ENCODE measurements around the gene AVPI1. TPM values are rescaled to one million over a fixed set of nuclear protein-coding genes. Genes with fewer than 3 reads are reported as not detected.
"Not testable (repeated sequence)": the region's sequence is repeated elsewhere in the genome, so short reads cannot be mapped to it uniquely, and the experiment has no call there.

Gene AVPI1
- polyA plus RNA-seq, 5 donors = 4.5 to 6.2 (median 5.3) TPM

DNA sequence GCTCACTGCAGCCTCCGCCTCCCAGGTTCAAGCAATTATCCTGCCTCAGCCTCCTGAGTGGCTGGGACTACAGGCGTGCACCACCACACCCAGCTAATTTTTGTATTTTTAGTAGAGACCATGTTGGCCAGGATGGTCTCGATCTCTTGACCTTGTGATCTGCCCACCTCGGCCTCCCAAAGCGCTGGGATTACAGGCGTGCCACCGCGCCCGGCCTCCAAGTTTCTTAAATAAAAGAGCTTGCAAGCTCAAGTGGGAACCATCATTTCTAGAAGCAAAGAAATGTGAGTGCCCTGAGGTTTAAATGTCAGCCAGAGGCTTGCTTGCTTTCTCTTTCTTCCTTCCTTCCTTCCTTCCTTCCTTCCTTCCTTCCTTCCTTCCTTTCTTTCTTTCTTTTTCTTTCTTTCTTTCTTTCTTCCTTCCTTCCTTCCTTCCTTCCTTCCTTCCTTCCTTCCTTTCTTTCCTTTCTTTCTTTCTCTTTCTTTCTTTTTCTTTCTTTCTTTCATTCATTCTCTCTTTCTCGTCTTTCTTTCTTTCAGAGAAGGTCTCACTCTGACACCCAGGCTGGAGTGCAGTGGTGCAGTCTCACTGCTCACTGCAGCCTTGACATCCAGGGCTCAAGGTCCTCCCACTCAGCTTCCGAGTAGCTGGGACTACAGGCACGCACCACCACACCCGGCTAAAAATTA lies 44.4 kb downstream of the AVPI1 start:
- DNase-seq = not testable (repeated sequence)

DNA sequence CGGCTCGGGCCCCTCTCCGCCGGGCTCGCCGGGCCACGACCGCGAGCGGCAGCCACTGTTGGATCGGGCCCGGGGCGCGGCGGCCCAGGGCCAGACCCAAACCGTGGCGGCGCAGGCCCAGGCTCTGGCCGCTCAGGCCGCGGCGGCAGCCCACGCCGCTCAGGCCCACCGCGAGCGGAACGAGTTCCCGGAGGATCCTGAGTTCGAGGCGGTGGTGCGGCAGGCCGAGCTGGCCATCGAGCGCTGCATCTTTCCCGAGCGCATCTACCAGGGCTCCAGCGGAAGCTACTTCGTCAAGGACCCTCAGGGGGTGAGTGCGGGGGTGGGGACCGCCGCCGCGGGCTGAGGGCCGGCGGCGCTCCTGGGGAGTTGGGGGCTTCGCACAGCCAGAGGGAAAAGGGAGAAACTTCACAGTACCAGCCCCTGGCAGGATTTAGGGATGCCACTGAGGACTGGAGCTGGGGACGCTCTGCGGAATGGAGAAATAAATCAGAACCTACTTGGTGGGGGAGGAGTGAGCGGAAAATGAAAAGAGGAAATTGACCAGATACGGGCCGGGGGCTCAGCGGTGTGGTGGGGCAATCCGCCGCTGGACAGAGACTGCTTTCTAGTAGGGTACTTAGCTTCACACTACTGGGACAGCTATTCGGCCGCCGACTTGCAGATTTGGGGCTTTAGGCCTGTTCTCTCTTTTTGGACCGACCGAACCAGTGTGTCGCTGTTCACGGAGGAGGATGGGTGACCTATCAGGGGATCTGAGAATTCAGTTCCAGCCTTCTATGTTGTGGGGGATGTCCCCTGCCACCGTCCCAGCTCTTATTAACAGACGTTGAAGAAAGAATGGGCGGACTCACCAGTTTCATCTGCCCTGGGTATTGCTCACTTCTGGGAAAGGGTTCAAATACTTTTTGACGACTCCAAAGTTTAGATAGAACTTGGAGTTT lies 45.9 kb downstream of the AVPI1 start:
- peak; percentile 30 to 49 for DNase-seq

DNA sequence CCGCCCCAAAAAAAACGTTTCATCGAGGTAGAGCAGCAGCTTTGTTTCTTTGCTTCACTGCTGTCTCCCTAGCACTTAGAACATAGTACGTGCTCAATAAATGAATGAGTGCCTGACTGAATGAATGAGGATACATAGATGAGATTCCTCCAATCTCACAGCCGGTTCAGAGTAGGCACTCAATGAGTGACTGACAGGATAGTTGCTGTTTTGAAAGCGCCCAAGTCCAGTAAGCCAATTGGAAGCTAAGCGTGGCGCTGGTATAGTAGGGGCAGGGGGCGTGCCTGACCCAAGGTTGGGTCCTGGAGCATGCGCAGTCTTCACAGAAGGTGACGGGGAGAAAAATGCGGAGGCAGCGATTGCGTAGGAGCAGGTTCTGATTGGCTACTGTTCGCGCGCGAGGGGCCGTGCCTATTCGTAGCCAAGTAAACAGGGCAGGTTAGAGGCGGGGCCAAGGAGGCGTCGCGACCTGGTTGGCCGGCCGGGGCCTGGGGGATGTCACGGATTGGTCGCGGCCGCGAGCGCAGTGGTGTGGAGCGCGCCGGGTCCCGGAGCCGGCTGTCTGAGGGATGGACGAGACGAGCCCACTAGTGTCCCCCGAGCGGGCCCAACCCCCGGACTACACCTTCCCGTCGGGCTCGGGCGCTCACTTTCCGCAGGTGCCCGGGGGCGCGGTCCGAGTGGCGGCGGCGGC lies 46.7 kb downstream of the AVPI1 start, which contains the start of gene PI4K2A:
Gene PI4K2A (plus strand): TSS at position 498 of the 694 bp plus-strand sequence. CDS start 72 bp downstream, at position 570.
- peak; percentile 97 to 99 for DNase-seq

DNA sequence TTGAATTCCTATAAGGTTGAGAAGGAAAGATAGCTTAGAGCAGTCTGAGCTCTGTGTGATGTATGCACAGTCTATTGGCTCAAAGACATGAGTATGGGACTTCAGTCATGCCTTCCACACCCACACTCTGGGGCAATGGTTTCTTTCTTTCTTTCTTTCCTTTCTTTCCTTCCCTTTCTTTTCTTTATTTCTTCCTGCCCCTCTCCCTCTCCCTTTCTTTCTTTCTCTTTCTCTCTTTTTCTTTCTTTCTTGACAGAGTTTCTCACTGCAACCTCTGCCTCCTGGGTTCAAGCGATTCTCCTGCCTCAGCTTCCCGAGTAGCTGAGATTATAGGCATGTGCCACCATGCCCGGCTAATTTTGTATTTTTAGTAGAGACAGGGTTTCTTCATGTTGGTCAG lies 48.0 kb downstream of the AVPI1 start:
- DNase-seq = not testable (repeated sequence)

DNA sequence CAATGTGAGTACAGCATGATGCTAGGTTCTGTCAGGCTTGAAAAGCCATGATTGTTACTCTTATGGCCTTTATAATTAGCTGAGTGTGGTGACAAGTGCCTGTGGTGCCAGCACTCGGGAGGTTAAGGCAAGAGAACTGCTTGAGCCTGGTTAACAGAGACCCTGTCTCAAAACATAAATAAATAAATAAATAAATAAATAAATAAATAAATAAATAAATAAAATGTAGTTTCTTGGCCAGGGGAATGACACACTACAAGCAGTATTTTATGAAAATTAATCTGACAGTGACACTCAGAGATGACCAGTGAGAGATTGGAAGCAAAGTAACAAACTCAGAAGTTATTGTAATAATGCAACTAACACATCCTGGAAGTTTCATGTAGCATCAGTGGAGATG lies 51.5 kb downstream of the AVPI1 start:
- no peak for DNase-seq

DNA sequence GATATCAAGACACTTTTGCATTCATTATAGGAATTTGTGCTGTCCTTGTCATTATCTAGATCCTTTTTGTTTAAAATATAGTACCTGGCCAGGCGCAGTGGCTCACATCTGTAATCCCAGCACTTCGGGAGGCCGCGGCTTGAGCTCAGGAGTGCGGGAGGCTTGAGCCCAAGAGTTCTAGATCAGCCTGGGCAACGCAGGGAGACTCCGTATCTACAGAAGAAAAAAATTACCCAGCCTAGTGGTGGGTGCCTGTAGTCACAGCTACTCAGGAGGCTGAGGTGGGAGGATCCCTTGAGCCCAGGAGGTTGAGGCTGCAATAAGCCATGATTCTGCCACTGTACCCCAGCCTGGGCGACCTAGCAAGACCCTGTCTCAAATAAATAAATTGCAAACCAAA lies 53.1 kb downstream of the AVPI1 start:
- no peak for DNase-seq

DNA sequence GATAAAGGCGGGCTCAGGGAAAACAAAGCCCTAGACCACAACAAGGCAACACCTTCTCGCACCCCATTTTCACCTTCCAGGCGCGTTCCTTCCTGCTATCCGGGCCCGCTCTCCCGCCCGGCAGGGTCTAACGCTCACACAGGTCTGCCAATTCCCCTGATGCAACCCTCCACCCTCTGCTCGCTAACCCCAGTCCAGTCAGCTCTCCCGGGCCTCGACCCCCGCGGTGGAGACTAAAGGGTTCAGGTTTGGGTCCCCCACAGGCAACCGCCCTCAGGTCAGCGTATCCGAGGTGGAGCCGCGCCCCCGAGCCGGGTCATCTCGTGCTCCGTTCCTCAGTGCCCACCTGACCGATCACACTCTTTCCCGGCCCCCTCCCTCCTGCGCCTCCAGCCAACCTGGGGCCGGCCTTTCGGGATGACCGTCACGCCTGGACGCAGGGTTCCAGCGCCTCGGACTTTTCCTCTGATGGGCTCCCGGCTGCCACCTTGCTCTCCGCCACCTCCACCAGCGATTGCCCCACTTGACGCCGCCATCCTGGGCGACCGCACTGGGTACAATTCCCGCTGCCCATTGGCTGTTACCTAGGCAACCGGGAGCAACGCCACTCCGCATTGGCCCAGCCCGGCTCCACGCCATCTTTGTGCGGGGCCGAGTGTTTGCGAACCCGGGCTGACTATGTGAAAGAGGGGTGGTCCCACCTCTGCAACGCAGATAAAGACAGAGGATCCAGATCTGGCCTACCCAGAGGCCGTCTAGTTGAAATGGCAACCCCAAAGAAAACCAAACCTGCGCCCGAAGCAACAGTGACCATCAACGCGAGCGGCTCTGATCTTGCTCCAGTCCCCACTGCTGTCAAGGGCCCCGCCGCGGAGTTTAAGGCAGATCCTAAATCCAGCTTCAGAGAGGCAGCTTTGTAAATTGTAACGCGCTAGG lies 53.8 kb downstream of the AVPI1 start, which contains the start of gene MORN4:
Gene MORN4 (minus strand): TSS at position 552 of the 936 bp plus-strand sequence. CDS start 13,847 bp downstream, outside the sequence.
- peak; percentile 90 to 91 for DNase-seq

DNA sequence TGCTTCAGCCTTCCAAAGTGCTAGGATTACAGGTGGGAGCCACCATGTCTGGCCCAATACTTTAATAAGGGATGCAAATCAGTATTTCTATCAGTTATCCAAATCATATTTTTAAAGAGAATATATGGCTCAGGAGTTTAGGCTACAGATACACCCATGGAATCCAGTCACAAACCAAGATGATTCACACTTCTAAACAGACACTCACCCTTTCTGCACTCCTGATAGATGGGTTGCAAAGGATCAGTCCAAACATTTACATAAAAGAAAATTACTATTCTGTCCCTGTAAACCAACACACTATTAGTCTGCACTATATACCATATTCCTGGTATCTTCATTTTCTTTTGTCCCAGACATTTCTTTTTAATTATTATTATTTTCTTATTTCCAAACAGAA lies 55.9 kb downstream of the AVPI1 start:
- no peak for DNase-seq

DNA sequence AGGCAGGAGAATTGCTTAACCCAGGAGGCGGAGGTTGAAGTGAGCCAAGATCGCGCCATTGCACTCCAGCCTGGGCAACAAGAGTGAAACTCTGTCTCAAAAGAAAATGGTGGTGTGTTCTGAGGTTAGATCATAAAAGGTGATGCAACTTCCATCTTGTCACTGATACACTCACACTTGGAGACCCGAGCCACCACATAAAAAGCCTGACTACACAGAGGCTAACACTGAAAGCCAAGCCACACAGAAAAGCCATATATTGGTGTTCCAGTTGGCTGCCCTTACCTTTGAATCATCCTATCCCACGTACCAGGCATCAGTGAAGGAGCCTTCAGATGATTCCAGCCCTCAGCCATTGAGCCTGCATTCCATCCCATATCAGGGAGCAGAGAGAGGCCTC lies 57.8 kb downstream of the AVPI1 start:
- no peak for DNase-seq

DNA sequence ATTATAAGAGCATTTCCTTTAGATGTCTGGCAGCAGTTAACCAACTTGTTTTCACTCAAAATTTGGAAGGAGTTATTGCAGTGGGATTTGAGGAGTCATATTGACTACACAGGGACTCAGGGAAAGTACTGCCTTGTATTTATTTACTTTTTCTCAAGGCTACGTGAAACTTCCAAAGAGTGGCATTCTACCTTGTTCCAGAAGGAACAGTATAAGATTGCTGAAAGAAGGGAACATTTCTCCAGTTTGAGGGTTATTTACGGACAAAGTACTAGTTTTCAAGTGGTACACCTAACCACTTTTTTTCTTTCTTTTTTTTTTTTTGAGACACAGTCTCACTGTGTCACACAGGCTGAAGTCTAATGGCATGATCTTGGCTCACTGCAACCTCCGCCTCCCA lies 58.8 kb downstream of the AVPI1 start:
- DNase-seq = no peak

DNA sequence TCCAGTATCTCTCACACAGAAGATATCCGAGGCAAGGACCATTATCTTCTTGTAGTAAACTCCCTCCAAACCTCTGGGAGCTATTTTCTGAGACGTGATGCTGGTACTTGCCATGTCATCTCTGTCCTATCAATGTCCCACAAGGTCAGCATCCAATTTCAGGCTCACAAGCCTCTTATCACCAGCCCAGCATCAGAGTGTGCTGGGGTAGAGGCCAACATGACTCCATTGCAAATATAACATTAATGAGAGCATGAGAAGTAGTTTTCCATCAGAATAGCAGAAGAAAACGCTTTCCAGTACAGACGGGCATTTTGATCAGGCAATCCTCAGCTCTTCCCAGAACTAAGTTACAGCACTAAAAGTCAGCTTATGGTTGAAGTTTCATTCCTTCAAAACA lies 59.3 kb downstream of the AVPI1 start:
- DNase-seq = no peak

Other genes starting within 250 kb of the AVPI1 start
- gene EXOSC1, start 241.2 kb downstream of the AVPI1 start, polyA plus RNA-seq (ENCODE audit: insufficient read depth in 1 of 5, insufficient read length in 5 of 5, low replicate concordance in 1 of 5) = 10 to 100 TPM; 34.8 to 40.6 (median 39.0) TPM
- gene ZDHHC16, start 241.1 kb downstream of the AVPI1 start, polyA plus RNA-seq (ENCODE audit: insufficient read depth in 1 of 5, insufficient read length in 5 of 5, low replicate concordance in 1 of 5) = 10 to 100 TPM; 42.6 to 47.6 (median 47.3) TPM
- gene MMS19, start 188.8 kb downstream of the AVPI1 start, polyA plus RNA-seq (ENCODE audit: insufficient read depth in 1 of 5, insufficient read length in 5 of 5, low replicate concordance in 1 of 5) = 100 to 1,000 TPM in 1 of 5 donors, 10 to 100 TPM in 4; 89.7 to 100 (median 92.1) TPM
- gene UBTD1, start 188.3 kb downstream of the AVPI1 start, polyA plus RNA-seq (ENCODE audit: insufficient read depth in 1 of 5, insufficient read length in 5 of 5, low replicate concordance in 1 of 5) = 10 to 100 TPM; 12.8 to 28.0 (median 18.2) TPM
- under 1 TPM in 4 of 5 donors, not detected in 1; 0.27 to 0.90 (median 0.30) TPM for gene ANKRD2, start 114.5 kb downstream of the AVPI1 start, polyA plus RNA-seq (ENCODE audit: insufficient read depth in 1 of 5, insufficient read length in 5 of 5, low replicate concordance in 1 of 5)
- 1 to 10 TPM in 1 of 5 donors, under 1 TPM in 4; 0.62 to 1.2 (median 0.86) TPM for gene HOGA1, start 102.9 kb downstream of the AVPI1 start, polyA plus RNA-seq (ENCODE audit: insufficient read depth in 1 of 5, insufficient read length in 5 of 5, low replicate concordance in 1 of 5)
- not detected for gene C10orf62, start 97.5 kb downstream of the AVPI1 start, polyA plus RNA-seq (ENCODE audit: insufficient read depth in 1 of 5, insufficient read length in 5 of 5, low replicate concordance in 1 of 5)
- gene MORN4, start 53.7 kb downstream of the AVPI1 start, polyA plus RNA-seq (ENCODE audit: insufficient read depth in 1 of 5, insufficient read length in 5 of 5, low replicate concordance in 1 of 5) = 10 to 100 TPM; 14.7 to 19.8 (median 16.2) TPM
- gene PI4K2A, start 46.6 kb downstream of the AVPI1 start, polyA plus RNA-seq (ENCODE audit: insufficient read depth in 1 of 5, insufficient read length in 5 of 5, low replicate concordance in 1 of 5) = 10 to 100 TPM; 13.1 to 15.9 (median 15.1) TPM
- gene MARVELD1, start 26.5 kb upstream of the AVPI1 start, polyA plus RNA-seq (ENCODE audit: insufficient read depth in 1 of 5, insufficient read length in 5 of 5, low replicate concordance in 1 of 5) = 10 to 100 TPM; 45.3 to 64.3 (median 58.7) TPM
- 10 to 100 TPM; 22.3 to 34.6 (median 28.3) TPM for gene ZFYVE27, start 49.9 kb upstream of the AVPI1 start, polyA plus RNA-seq (ENCODE audit: insufficient read depth in 1 of 5, insufficient read length in 5 of 5, low replicate concordance in 1 of 5)
- gene SFRP5, start 84.8 kb upstream of the AVPI1 start, polyA plus RNA-seq (ENCODE audit: insufficient read depth in 1 of 5, insufficient read length in 5 of 5, low replicate concordance in 1 of 5) = 1 to 10 TPM; 3.5 to 9.7 (median 4.0) TPM
- gene GOLGA7B, start 162.6 kb upstream of the AVPI1 start, polyA plus RNA-seq (ENCODE audit: insufficient read depth in 1 of 5, insufficient read length in 5 of 5, low replicate concordance in 1 of 5) = under 1 TPM; 0.14 to 0.55 (median 0.34) TPM

Data from right lung (tissue), 5 donors.